ENCODE measurements around the gene HIVEP3. TPM values are rescaled to one million over a fixed set of nuclear protein-coding genes. Genes with fewer than 3 reads are reported as not detected.
"Not testable (repeated sequence)": the region's sequence is repeated elsewhere in the genome, so short reads cannot be mapped to it uniquely, and the experiment has no call there.

The HIVEP3 gene
- total RNA-seq, 1 experiment from 2014 or later, result 1.1 TPM

DNA sequence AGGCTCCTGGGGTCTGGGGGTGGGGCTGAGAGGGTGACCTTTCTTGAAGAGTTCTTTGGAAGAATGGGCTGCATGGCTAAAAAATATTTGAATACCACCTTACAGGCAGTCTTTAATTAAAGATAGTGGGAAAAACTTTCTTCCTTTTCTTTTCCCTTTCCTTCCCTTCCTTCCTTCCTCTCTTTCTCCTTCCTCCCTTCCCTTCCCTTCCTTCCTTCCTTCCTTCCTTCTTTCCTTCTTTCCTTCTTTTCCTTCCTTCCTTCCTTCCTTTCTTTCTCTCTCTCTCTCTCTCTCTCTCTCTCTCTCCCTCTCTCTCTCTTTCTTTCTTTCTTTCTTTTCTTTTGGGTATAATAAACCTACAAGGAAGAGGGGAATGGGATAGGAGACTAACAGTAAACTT, 356.4 kb downstream of the HIVEP3 start:
- no peak for DNase-seq (ENCODE audit: low spot score)

DNA sequence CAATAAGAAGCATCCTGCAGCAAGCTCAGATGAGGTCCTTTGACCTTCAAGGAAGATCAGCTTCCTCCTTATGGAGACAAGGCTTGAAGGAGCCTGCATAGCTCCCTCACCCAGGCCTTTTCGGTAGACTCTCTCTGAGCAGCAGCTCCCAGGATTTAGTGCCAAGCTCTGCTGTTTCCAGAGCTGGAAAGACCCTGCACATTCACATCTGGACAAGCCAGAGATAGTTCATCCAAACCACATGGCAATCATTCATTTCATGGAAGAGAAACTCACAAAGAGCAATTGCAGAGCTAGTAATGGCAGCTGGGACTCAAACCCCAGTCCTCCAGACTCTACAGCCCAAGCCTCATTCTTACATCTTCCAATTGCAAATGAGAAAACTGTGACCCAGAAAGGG, 357.8 kb downstream of the HIVEP3 start:
- no peak for DNase-seq (ENCODE audit: low spot score)

DNA sequence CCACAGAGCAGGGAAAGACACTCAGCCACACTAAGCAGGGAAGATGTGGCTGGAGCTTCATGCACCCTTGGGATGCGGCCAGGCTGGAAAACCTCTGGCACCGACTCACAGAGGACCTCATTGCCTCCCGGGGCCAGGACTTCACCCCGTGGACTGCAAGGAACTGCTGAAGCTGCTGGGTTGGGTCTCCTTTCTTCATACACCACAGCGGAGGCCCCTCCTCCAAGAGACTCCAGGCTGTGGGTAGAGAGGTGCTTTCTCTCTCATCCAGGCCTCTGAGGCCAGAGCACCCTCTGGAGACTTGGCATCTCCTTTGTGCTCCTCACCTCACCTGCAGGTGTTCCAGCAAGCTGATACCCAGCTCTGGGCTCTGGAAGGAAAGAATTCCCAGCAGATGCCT, 358.2 kb downstream of the HIVEP3 start:
- no peak for DNase-seq (ENCODE audit: low spot score)

DNA sequence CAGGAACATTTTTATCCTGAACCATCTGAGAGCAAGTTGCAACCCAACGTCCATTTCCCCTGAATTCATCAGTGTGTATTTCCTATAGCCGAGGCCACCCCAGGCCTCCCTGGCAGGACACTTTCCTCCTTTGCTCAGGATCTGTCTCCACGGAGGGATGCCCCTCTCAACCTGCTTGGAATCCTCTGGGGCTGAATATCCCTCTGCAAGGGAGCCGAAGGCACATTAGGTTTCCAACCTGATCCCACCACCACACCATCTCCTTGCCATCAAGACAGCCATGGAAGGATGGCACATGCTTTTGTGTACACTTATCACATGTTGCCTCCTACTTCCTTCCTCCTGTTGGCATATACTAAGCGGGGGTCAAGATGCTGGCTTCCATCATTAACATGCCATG, 359.4 kb downstream of the HIVEP3 start:
- no peak for DNase-seq (ENCODE audit: low spot score)

DNA sequence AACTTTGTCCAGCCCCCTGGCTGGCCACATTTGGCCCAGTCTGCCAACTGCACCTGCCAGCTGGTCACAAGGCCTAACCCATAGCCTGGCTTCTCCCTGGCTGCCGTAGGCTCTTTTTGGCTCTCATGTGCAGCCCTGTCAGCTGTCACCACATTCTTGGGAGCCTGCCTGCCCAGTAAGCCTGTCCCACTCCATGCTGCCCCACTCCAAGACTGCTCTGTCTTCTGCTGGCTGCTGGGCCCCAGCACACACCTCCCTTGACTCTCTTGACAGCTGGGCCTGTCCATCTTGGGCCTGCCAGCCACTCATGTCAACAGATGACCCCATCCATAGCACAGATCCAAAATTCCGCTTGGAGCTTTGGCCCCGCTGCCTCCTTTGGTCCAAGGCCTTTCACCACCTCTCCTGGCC, 360.0 kb downstream of the HIVEP3 start:
- DNase-seq (ENCODE audit: low spot score), result no peak

DNA sequence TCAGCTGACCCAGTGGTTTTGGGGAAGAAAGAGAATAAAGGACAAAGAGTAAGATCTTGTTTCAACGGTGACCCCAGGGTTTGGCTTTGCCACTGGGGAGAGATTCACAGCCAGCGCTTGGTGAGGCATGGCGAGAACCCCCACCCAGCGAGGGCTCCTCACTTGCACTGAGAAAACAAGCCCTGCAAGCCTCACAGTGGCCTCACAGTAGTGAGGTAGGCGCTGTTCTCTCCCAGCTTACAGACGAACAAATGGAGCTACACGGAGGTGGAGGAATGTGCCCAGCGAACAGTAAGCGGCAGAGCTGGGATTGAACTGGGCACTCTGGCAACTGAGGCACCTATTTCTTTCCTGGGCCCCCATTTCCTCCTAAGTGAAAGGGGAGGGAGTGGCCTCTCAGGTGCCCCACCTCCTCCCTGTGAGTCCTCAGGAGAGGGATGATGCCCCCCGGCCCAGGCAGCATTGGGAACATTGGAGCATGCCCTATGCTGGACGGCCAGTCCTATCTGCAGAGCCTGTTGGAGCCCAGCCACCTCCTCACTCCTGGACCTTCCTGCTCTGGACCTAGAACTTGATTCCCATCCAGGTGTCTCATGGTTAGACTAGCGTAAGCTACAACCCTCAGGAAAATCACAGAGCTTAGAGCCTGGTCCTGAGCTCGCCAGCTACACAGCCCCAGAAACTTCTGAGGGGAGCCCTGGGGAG, 360.8 kb downstream of the HIVEP3 start:
- no peak for DNase-seq (ENCODE audit: low spot score)

DNA sequence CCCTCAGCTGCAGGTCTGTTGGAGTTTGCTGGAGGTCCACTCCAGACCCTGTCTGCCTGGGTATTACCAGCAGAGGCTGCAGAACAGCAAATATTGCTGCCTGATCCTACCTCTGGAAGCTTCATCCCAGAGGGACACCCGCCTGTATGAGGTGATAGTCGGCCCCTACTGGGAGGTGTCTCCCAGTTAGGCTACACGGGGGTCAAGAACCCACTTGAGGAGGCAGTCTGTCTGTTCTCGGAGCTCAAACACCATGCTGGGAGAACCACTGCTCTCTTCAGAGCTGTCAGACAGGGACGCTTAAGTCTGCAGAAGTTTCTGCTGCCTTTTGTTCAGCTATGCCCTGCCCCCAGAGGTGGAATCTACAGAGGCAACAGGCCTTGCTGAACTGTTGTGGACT, 364.0 kb downstream of the HIVEP3 start:
- DNase-seq (ENCODE audit: low spot score), result not testable (repeated sequence)

DNA sequence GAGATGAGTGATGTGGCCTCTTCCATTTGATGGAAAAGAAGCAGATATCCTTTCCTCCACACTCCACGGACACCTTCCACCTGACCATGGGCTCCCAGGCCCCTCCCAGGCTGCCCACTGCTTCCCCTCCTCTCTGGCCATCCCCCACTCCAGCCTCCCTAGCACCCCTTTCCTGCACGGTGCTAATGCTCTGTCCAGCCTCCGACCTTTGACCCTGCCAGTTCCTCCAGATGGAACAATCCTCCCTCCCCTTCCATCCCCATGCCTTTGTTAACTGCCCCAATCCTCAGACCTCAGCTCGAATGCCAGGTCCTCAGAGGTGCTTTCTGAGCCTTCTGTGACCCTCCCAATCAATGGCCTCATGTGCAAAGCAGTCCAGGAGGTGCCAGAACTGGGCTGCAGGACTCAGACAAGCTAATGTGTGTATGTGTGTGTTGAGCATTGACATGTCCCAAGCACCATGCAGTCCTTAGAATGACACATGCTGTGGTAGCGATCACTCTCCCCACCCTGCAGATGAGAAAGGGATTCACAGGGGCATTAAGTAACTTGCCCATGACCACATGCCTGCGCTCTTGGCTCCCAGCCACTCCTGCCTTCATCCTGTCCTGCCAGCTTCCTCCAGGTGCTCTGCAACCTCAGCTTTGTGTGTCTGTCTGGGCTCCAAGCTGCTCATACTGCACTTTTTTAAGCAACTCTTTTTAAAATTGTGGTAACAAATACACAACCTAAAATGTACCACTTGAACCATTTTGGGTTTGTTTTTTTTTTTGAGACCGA, 370.8 kb downstream of the HIVEP3 start:
- DNase-seq (ENCODE audit: low spot score), result no peak

DNA sequence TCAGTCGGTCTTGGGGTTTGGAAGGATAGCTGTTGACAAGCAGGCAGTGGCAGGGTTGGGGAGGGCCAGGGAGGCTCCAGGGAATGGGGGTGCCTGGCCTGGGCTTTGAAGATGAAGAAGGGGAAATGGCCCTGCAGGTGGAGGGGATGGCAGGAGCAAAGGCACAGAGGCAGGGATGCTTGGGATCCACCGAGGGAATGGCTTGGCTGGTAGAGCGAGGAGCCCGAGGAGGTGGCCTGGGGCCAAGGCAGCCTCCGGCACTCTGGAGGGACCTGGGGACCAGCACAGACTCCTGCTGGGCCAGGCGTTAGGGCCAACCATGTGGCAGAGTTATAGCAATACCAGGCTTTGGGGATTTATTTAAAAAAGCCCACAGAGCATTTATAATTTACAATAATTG, 371.4 kb downstream of the HIVEP3 start:
- no peak for DNase-seq (ENCODE audit: low spot score)

DNA sequence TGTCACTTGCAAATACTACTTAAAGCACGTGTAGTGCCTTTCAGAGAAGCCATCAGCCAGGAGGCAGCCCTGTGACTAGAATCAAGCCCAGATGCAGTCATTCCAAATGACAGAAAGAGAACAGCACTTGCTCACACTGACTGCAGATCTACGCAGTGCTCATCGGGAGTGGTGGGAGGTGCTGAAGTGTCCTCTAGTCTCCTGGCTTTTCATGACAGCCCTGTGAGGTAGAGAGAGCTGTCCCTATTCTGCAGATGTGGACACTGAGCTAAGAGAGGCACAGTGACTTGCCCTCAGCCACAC, 371.9 kb downstream of the HIVEP3 start:
- no peak for DNase-seq (ENCODE audit: low spot score)

DNA sequence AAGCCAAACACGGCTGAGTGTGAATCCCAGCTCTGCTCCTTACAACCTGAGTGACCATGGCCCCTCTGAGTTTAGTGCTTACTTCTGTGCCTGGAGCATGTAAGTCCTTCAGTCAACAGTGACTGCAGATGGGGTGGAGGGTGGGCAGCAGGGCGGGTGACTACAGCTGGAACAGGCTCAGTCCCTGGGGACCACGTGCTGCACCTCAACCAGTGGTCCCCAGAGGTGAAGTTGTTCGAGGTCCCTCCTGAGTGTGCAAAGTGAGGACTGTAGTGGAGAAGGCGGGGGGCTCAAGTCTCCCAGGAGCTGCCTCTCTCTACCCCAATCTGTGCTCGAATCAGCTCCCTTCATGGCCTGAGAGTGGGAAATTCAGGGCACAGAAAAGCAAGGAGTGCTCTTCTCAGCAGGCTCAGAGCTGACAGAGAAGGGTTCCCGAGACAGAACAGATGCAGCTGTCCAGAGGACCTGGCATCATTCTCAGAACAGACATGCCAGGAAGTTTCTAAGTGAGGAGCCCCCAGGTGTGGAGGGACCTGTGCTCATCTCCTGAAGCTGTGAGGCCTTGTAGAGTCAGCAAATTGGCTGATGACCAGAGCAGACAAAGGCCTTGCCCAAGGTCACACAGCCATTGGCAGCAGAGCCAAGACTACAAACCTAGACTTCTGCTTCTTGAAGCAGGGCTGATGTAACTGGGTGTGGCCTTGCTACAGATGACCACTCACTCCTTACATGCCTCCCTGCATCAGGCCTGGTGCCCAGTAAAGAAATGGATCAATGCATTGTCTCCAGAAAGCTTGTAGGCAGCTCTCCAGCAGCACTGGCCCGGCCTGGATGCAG, 372.5 kb downstream of the HIVEP3 start:
- DNase-seq (ENCODE audit: low spot score), result no peak

DNA sequence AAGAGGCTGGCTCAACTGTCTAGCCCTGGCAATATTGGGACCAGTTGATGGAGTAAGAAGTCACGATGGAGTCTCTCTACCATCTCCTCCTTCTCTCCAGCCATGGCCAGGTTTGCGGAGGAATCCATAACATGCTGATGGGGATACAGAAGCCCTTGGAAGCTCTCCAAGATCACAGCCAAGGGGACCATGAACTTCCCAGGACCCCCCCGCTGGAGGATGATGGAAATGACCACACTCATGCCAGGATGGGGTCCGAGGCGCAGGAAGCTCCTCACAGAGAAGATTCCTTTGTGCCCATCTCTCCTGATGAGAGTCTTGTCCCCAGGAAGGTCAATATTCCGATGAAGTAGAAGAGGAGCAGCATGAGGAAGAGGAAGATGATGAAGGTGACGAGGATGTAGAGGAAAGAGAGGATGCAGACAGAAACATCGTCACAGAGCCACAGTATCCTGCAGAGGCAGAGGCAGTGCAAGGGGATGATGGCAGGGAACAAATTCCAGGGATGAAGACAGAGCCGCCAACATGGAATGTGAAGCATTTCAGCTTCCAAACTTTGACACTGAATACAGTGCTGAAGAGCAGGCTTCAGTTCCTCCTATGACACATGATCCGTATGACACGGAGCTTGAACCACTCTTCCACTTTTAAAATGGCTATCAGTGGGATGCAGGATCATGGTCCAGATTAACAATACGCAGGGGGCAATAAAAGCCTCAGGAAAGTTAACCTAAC, 376.4 kb downstream of the HIVEP3 start:
- DNase-seq (ENCODE audit: low spot score), result no peak

DNA sequence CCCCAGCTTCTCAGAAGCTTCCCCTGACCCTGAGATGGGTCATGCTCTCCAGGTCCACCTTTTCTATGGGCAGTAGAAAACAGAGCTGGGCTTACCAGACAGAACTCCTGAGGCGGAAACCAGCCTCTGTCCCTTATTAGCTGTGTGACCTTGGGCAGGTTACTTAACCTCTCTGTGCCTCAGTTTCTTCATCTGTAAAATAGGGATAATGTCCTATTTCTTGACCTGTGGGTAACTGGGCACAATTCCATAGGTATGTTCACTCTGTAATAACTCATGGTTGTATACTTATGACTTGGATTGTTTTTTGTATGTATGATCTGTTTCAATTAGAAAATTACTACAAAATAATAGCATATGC, 377.1 kb downstream of the HIVEP3 start:
- no peak for DNase-seq (ENCODE audit: low spot score)

DNA sequence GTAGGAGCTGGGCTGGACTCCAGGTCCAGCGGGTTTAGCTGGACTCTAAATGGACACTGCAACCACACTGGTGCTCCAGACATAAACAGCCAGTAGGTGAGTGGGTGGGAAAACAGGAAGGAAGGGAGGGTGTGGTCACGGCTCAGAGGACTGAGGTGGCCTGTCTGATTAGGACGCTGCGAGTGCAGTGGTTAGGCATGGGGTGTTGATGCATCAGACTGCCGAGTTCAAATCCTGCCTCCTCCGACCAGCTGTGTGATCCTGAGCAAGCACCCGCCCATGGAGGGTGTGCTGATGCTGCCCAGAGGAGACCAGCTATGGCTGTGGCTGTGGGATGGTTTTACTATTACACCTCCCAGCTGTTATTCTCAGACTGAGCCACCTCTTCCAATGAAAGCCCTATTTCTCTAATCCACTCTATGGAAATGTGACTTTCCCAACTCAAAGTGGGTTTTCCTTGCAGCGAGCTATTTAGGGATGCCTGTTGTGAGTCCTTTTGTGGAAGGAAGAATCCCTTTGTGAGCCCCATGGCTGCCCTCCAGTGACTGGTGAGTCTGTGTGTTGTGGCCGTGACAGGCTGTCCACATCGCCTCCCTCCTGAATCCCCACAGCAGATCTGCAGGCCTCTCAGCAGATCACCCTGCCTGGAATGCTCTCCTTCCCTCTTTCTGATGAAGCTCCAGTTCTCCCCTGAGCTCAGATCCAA, 377.7 kb downstream of the HIVEP3 start:
- DNase-seq (ENCODE audit: low spot score), result no peak

DNA sequence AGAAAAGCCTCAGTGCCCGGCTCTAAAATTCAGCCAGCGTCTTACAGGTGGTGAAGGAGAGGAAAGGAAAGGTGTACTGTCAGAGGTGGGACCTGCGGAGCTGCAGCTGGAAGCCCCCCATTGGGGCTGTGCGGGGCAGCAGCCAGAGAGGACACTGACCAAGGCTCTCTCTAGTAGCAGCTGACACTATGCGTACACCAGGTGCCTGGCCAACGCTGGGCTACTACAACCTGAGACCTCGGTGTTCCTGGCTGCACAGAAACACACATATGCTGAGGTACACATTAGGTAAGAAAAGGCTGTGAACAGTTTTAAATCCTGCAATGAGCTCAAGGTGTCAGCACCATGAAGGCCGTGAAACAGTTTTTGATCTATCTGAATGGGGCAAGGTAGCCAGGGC, 378.7 kb downstream of the HIVEP3 start:
- no peak for DNase-seq (ENCODE audit: low spot score)

DNA sequence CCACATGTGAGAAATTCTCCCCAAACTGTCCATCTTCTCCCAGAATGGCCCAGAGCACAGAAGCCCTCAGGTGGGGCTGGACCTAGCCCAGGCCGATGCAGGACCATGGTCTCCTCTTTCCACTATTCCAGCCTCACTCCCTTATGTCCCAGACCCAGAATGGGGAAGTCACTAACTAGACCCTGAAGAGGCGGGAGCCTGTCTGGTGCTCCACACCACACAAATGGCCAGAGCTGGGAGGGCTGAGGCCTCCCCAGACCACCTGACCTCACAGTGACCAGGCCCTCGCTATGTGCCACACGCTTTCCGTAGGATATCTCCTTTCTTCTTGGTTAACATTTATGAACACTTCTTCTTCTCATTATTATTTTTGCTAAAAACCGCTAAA, 379.3 kb downstream of the HIVEP3 start:
- DNase-seq (ENCODE audit: low spot score), result no peak

DNA sequence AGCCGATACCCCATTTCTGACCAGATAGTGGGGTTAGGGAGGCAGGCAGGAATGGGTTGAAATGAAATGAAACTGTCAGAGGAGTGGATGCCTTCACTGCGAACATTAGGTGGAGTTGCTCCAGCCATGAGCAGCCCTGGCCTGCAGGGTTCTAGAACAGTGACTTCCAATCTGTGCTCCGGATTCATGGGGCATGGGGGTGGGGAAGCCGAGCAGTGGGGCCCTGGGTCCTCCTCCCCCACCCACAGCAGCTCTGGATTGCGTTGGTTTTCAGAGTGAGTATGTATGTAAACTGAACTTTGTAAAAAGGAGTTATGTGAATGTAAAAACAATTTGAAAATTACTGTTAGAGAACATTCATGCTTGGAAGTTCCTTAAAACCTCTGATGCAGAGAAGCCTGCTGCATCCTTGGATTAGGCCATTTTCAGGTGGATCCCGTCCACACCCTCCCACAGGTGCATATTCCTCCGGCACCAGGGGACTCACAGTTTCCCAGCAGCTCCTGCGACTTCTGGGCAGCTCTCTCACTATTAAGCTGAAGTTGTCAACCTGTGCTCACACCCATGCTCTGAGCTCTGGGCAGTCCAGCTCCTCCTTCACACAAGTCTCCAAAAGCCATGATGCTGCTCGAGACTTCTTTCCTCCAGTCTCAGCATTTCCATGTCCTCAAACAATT, 379.8 kb downstream of the HIVEP3 start:
- no peak for DNase-seq (ENCODE audit: low spot score)

DNA sequence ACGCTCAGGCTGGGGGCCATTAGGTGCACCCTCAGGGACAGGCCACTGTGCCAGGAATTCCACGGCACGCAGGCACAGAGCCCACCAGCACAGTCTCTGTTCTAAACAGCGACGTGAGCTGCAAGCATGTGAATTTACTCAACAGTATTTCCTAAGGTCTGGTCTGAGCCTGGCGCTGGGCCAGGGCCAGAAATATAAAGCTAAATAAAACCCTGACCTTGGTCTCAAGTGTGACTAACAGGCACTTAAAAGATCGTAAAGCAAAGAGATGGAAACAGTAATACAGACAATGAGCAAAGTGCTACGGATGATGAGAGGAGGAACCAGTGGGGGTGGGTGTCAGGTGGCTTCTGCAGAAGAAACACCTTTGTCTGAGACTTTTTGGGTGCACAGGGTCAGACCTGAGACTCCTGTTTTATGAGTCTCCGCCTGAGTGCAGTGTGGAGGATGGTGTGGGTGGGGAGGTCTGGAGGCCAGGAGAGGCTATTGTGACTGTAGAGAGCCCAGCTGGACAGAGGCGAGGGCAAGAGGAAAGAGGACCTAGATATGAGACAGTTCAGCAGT, 380.9 kb downstream of the HIVEP3 start:
- DNase-seq (ENCODE audit: low spot score), result peak; percentile 14

DNA sequence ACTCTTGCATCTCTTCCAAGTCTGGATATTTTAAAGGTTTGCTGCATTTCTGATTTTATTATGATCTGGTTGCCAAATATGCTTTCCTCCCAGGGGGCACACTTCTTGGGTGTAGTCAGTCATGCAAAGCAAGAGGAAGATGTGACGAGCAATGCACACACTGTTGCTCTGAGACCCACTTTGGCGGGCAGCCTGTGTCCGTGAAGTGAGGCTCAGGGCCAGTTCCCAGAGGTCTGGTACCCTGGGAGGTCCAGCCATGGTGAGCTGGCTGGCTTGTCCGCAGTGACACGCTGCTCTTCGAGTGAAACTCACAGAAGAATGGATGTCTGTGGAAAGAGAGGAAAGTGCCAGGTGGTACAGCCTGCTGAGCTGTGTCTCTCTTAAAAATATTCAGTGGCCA, 381.5 kb downstream of the HIVEP3 start:
- DNase-seq (ENCODE audit: low spot score), result no peak

DNA sequence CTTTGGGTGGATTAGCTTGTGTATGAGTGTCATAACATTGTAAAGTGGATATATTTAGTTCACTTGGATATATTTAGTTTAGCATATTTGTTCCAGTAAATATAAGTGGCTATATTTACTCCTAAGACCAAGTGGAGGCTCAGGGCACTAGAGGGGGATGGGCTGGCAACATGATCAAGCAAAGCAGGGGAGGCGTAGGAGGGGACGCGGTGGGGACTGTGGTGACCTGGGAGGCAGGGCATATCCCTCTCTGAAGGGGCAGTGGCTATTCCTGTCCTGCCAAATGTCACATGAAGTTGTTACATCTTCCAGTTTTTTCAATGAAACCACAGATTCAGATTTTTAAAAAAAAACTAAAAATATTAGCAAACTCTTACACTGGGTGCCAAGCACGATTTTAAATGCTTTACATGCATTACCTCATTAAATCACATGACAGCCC, 382.3 kb downstream of the HIVEP3 start:
- DNase-seq (ENCODE audit: low spot score), result no peak

Measured in HT-29 (cell line).